Ammon's horn (tissue), 1 donor: ENCODE measurements around the gene CD81.

Source experiments
- DNase-seq: peaks from one replicate; pipeline ENCODE4 v3.0.0-alpha.2; 2016; ENCODE audit warnings: low spot score

The CD81 gene

DNA sequence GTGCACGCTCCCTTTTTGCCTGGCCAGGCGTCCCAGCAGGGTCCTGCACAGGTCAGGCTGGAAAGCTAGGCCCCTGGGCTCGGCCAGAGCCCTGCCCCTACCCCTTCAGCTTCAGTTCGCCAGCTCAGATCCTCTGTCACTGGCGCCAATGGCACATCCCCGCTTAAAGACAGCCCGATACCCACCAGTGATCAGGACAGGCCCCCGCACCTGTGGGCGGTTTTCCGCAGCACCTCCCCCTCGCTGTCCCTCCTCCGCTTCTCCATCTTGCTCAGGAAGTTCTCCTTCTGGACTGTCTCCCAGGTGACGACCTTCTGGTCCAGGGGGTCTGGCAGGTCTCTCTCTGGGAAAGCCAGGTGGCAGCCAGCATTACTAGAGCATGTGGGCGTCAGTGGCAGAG, 29.3 kb downstream of the CD81 start:
- no peak for DNase-seq

GRCh38 chr11:2406878-2407410, 29.8 kb downstream of the CD81 start:
- DNase-seq: no peak

- DNase-seq: no peak
Measured at GRCh38 chr11:2408671-2409070, 31.6 kb downstream of the CD81 start.

DNA sequence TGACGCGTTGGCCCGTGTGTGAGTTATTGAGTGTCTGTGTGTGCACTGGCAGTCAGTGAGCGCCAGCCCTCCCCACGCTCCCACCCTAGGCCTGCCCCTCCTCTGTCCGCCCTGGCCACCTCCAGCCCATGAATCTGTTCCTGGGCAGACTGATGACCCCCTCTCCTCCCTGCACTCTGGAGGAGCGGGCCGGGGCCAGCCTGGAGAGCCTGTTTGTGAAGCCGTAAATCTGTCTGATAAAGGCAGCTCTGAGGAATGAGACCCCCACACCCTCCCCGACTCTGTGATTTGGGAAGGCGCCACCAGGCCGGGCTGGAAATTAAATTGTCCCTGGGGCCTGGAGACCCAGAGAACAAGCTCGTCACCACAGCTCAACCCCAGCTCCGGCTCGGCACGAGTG, 32.0 kb downstream of the CD81 start:
- no peak for DNase-seq

DNA sequence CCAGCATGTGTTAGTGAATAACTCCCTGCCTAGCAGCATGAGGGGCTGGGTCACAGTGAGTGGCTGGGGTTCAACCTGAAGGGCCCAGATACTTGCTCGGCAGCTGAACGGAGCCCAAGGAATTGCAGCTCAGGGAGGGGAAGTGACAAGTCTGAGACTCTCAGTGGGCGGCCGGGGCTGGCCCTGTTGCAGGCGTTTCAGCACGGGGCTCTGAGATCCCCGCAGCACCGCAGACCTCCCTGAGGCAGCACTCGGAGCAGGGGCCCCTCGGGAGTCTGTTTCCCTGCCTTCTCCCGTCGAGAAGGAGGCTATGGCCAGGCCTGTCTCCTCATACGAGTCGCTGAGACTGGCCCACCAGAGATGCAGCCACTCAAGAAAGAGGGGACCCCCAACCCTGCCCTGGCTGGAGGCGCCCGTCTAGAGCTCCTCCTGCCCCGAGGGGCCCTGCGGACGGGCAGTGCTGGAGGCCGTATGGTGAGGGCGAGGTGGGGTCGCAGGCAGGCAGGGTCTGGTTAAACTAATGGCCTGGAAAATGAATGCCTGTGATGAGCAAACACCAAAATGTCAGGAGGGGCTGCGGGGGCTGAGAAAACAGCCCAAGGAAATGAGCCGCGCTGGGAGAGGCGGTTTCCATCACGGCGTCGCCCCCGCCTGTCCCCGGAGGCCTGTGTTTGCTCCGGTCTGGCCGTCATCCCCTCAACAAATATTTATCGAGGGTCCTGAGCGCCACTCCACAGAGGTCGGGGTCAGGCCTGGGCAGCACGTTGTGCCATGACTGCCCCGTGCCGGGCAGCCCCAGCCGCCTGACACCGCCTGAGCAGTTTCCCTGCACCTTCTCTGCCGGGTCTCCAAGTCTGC, 32.7 kb downstream of the CD81 start:
- no peak for DNase-seq

DNA sequence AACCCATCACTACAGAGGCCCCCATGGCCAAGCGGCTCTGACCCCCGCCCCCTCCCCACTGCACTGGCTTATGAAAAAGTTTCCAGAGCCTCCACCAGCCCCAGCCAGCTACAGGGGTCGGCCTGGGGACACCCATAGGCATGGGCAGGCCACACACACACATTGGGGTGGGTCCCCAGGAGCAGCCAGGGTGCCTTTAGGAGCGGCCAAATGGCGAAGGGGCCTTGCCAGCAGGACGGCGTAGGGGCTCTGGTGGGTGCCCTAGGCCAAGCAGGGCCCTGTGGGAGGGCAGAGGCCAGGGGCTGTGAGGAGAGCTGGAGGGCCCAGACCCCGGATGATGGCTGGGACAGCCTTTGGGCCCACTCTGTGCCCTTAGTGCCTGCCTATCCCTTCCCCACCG, 33.5 kb downstream of the CD81 start:
- no peak for DNase-seq

GRCh38 chr11:2411446-2412305, 34.6 kb downstream of the CD81 start:
- no peak for DNase-seq

DNA sequence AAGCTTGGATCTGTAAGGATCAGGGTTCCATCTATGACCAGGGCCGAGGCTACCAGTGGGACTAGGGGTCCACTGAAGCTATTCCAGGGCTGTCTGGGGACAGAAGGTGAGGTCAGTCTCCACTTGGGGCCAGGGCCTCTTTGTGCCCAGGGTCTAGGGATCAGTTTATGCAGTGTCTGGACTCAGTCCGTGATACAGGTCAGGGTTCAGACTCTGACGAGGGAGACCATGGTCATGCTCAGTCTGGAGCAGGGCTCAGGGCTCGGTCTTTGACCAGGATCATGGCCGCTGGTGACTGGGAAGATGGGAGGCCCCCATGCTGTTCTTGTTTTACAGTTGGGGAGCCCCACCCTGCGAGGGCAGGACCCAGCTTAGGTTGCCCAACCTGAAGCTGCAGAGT, 35.2 kb downstream of the CD81 start:
- no peak for DNase-seq

- DNase-seq: no peak
Measured at GRCh38 chr11:2413742-2414579, 36.9 kb downstream of the CD81 start.

DNA sequence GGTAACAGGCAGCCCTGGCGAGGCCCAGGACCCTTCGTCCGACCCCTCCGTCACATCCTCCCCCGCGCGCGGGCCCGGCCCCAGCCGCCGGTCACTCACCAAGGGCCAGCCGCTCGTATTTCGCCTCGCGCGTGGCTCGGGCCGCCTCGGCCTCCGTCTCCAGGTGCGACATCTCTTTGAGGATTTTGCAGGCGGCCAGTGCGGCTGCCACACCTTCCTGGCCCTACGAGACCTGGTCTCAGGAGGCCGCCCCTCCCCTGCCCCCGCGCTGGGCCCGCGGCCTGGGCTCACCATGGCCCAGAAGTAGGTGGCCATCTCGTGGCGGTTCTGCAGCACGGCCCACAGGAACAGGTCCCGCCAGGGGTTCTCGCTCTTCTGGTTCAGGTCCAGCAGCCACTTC, 37.5 kb downstream of the CD81 start:
- no peak for DNase-seq

- no peak for DNase-seq
Measured at GRCh38 chr11:2415171-2415570, 38.1 kb downstream of the CD81 start.

- no peak for DNase-seq
Measured at GRCh38 chr11:2415601-2416380, 38.7 kb downstream of the CD81 start.

DNA sequence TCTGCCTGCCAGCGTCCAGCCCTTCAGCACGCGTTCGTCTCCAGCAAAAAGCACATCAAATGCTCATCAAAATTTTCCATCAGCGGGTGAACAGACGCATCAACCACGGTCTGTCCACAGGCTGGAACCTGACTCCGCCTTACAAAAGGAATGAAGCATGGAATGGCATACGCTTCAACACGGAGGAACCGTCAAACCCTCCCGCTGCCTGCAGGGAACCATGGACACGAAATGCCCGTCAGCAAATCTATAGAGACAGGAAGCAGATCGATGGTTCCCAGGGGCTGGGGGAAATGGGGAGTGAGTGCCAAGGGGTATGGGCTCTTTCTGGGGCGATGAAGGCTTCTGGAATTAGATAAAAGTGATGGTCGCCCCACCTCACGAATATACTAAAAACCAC, 39.7 kb downstream of the CD81 start:
- DNase-seq: no peak

GRCh38 chr11:2417856-2418692, 41.0 kb downstream of the CD81 start:
- DNase-seq: no peak

DNA sequence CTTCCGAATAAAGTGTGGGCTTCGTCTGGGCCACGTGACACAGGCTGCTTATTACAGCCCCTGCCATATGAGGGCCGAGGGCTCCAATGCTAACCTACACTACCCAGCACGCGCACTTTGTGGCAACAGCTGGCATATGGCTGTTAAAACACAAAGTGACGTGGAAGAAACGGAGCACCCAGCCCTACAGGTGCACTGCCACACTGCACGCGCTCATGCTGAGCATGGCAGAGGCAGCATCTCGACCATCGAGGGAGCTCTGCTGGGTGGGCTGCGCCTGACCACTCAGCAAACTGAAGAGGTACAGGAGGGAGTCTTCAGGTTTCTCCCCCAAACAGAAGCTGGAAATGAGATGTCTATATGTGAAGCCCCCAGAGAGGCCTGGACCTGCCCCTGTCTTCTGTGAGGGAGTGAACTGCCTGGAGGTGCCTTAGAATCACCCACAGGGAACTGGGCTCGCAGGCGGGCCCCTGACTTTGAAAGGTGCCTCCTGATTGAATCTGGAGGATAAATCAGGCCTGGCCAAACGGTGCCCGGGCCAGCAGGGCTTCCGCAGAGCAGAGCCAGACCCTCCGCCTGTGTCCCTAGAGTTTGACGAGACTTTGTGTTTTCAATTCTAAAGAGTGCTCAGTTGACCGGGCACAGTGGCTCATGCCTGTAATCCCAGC, 41.7 kb downstream of the CD81 start:
- DNase-seq: no peak

- peak; percentile 76 for DNase-seq
Measured at GRCh38 chr11:2419638-2420501, 42.8 kb downstream of the CD81 start.

GRCh38 chr11:2420502-2421225, 43.6 kb downstream of the CD81 start:
- peak; percentile 90 for DNase-seq
